CD4-positive, alpha-beta memory T cell (primary cell): ENCODE measurements around the gene GNAZ. TPM values are rescaled to one million over a fixed set of nuclear protein-coding genes. Genes with fewer than 3 reads are reported as not detected.

ENCODE experiments used
- CTCF ChIA-PET: fragments of 350-600 bp; sonication (Branson Sonifier 250); formaldehyde crosslinking; loops from one replicate; lab custom pipeline; 2021; ENCODE audit warnings: inconsistent platforms; ENCODE audit not compliant: partially characterized antibody; lab: Charles Lee
- POLR2A ChIA-PET: fragments of 350-600 bp; sonication (Branson Sonifier 250); formaldehyde crosslinking; loops from one replicate; lab custom pipeline; 2021; ENCODE audit not compliant: partially characterized antibody; lab: Charles Lee
- DNase-seq, 5 donors: peaks; one replicate each; pipeline versions ENCODE4 v3.0.0 to v3.0.0-alpha.2; 2020 to 2022; ENCODE audit warnings: mixed read lengths in 1 of 5
- H3K27ac ChIP-seq: one replicate; pipeline ENCODE4 v1.7.0; 2013; ENCODE audit warnings: low read depth, low read length
- H3K27me3 ChIP-seq: 2 replicates; pipeline ENCODE4 v1.7.0; 2013; ENCODE audit warnings: mild to moderate bottlenecking, low read length, moderate library complexity; ENCODE audit not compliant: insufficient read depth
- H3K36me3 ChIP-seq: 2 replicates; pipeline ENCODE4 v1.7.0; 2013; ENCODE audit warnings: mild to moderate bottlenecking, low read length, moderate library complexity; ENCODE audit not compliant: insufficient read depth
- H3K4me1 ChIP-seq: 2 replicates; pipeline ENCODE4 v1.7.0; 2013; ENCODE audit warnings: mild to moderate bottlenecking, low read length, moderate library complexity; ENCODE audit not compliant: insufficient read depth
- H3K4me3 ChIP-seq, 2 donors: one replicate each; pipeline ENCODE4 v1.7.0; 2013; ENCODE audit warnings: low read length in 2 of 2, mild to moderate bottlenecking in 1 of 2
- H3K9me3 ChIP-seq, 2 donors: one replicate each; pipeline ENCODE4 v1.7.0; 2013; ENCODE audit warnings: low read length in 2 of 2, control low read depth in 1 of 2; ENCODE audit not compliant: control insufficient read depth in 1 of 2
- H3K27ac Mint-ChIP-seq, 7 donors: one replicate each; pipeline ENCODE4 v1.8.0; 2020 to 2021; ENCODE audit warnings: mixed read lengths in 7 of 7, mild to moderate bottlenecking in 6 of 7, inconsistent platforms in 3 of 7, moderate library complexity in 3 of 7
- H3K27me3 Mint-ChIP-seq, 2 donors: one replicate each; pipeline ENCODE4 v1.8.0; 2020 to 2021; ENCODE audit warnings: mixed read lengths in 2 of 2
- H3K36me3 Mint-ChIP-seq, 2 donors: one replicate each; pipeline ENCODE4 v1.8.0; 2020 to 2021; ENCODE audit warnings: mixed read lengths in 2 of 2, inconsistent platforms in 1 of 2, mild to moderate bottlenecking in 1 of 2
- H3K4me1 Mint-ChIP-seq, 4 donors: one replicate each; pipeline ENCODE4 v1.8.0; 2020 to 2021; ENCODE audit warnings: mixed read lengths in 4 of 4, mild to moderate bottlenecking in 1 of 4
- H3K4me3 Mint-ChIP-seq, 8 donors: one replicate each; pipeline ENCODE4 v1.8.0; 2020 to 2021; ENCODE audit warnings: mixed read lengths in 8 of 8, mild to moderate bottlenecking in 7 of 8, moderate library complexity in 6 of 8, inconsistent platforms in 3 of 8
- H3K9me3 Mint-ChIP-seq, 8 donors: one replicate each; pipeline ENCODE4 v1.8.0; 2020 to 2021; ENCODE audit warnings: mixed read lengths in 8 of 8, mild to moderate bottlenecking in 5 of 8, inconsistent platforms in 3 of 8, moderate library complexity in 1 of 8
- intact Hi-C: fragments of 100-400 bp; cut with micrococcal nuclease; formaldehyde crosslinking; loops from one replicate; pipeline ENCODE4 v1.15.1; 2023
- polyA plus RNA-seq, 2 donors: library from polyadenylated mRNA; unstranded; fragments of 300-500 nt; fragmentation: Illumina TruSeq; gene quantifications; one replicate each; pipeline ENCODE4 v1.2.3, GENCODE V29; 2021
- total RNA-seq, 2 experiments: library from RNA; stranded (reverse); gene quantifications; one replicate each; pipeline ENCODE4 v1.2.3, GENCODE V29; 2021

The GNAZ gene
- total and polyA plus RNA-seq, 4 experiments from 2014 or later, result 0.05 to 0.76 (median 0.36) TPM; not detected in 1

DNA sequence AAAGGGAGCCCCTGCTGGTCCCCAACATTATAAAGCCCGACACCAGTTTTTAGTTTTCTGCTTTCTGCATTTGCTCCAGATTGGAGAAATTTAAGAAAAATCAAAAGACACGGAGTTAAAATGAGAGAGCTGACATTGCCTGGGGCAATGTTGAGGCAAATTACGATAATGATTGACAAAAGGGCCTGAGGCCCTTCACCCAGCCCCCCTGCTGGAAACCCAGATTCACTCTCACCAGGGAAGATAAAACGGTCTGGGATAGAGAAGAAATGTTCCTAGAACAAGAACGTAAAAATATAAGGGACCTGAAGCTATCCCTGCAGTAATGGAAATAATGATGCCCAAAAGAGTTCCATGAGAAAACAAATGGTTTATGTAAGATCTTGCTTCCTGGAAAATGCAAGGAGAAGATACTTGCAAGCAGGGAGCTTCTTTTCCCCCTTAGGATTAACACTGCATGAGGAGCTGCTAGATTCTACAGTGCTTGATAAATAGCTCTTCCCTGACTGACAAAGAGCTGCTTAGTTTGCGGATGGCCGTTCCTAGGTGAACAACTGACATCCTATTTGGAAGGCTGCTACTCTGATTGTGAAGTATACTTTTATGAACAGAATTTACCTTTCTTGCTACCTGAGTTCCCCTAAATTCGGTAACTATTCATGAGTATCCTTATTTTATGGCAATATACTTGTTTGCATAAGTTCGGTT is 40.6 kb upstream of the GNAZ start:
- Histone ChIP-seq H3K4me1 (no peaks in the 10 kb centered on the region), H3K27ac (no peak overlapping the region), H3K9me3 (no peaks in the 10 kb centered on the region), H3K27me3 (no peaks in the 10 kb centered on the region), H3K36me3 (no peaks in the 10 kb centered on the region), H3K4me3 (no peak overlapping the region)
- ChIA-PET POLR2A (no interaction called here), CTCF (no interaction called here)
- H3K4me3 Mint-ChIP-seq, result no peak overlapping the region
- H3K27me3 Mint-ChIP-seq, result peaks cover 1 to 5% of the 10 kb centered on the region in 2 donors
- DNase-seq, result no peak
- H3K27ac Mint-ChIP-seq, result no peak overlapping the region
- no peaks in the 10 kb centered on the region for H3K4me1 Mint-ChIP-seq
- H3K9me3 Mint-ChIP-seq, result no peaks in the 10 kb centered on the region
- H3K36me3 Mint-ChIP-seq, result no peaks in the 10 kb centered on the region
- intact Hi-C loops, result no loop called here

DNA sequence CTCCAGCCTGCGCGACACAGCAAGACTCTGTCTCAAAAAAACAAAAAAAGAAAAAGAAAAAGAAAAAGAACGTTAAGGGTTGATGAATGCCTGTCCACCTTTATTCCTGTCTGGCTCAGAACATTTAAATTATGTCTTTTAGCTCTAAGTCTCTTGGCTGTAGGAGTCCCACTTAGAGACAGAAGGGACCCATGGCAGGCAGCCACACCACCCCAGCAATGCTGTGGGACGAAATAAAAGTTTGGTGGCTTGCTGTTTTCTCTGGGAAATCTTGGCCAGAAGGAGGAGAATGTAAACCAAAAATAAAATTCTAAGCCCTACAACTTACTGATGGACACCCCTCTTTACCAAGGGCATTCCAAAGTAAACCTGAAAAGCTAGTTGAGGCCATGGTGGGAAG is 38.9 kb upstream of the GNAZ start:
- Histone ChIP-seq H3K36me3 (no peaks in the 10 kb centered on the region), H3K27me3 (no peaks in the 10 kb centered on the region), H3K4me1 (no peaks in the 10 kb centered on the region), H3K4me3 (no peak overlapping the region), H3K9me3 (no peaks in the 10 kb centered on the region), H3K27ac (no peak overlapping the region)
- intact Hi-C loops, result no loop called here
- no peak for DNase-seq
- Mint-ChIP-seq H3K27me3 (peaks cover 4 to 8% of the 10 kb centered on the region in 2 donors), H3K9me3 (no peaks in the 10 kb centered on the region), H3K27ac (no peak overlapping the region), H3K4me3 (no peak overlapping the region), H3K4me1 (peaks cover 0 to 1% (median 0%) of the 10 kb centered on the region in 4 donors), H3K36me3 (no peaks in the 10 kb centered on the region)
- POLR2A ChIA-PET, result no interaction called here
- CTCF ChIA-PET, result no interaction called here

GRCh38 chr22:23031786-23032185 is 38.5 kb upstream of the GNAZ start:
- Mint-ChIP-seq H3K27me3 (peaks cover 4 to 8% of the 10 kb centered on the region in 2 donors), H3K9me3 (no peaks in the 10 kb centered on the region), H3K27ac (no peak overlapping the region), H3K4me1 (peaks cover 0 to 1% (median 0%) of the 10 kb centered on the region in 4 donors), H3K4me3 (no peak overlapping the region), H3K36me3 (no peaks in the 10 kb centered on the region)
- POLR2A ChIA-PET, result no interaction called here
- H3K27ac ChIP-seq, result no peak overlapping the region
- intact Hi-C loops, result no loop called here
- DNase-seq, result no peak
- H3K4me1 ChIP-seq, result no peaks in the 10 kb centered on the region
- H3K4me3 ChIP-seq, result no peak overlapping the region
- CTCF ChIA-PET, result no interaction called here
- no peaks in the 10 kb centered on the region for H3K27me3 ChIP-seq
- no peaks in the 10 kb centered on the region for H3K36me3 ChIP-seq
- no peaks in the 10 kb centered on the region for H3K9me3 ChIP-seq

GRCh38 chr22:23032658-23033057 is 37.7 kb upstream of the GNAZ start:
- POLR2A ChIA-PET, result no interaction called here
- H3K27ac Mint-ChIP-seq, result no peak overlapping the region
- H3K27me3 ChIP-seq, result no peaks in the 10 kb centered on the region
- H3K36me3 Mint-ChIP-seq, result no peaks in the 10 kb centered on the region
- CTCF ChIA-PET, result no interaction called here
- intact Hi-C loops, result no loop called here
- no peak overlapping the region for H3K4me3 ChIP-seq
- H3K36me3 ChIP-seq, result no peaks in the 10 kb centered on the region
- no peaks in the 10 kb centered on the region for H3K9me3 Mint-ChIP-seq
- H3K27me3 Mint-ChIP-seq, result peaks cover 4 to 11% of the 10 kb centered on the region in 2 donors
- H3K9me3 ChIP-seq, result no peaks in the 10 kb centered on the region
- peaks cover 0 to 1% (median 0%) of the 10 kb centered on the region in 4 donors for H3K4me1 Mint-ChIP-seq
- DNase-seq, result no peak
- H3K27ac ChIP-seq, result no peak overlapping the region
- no peak overlapping the region for H3K4me3 Mint-ChIP-seq
- no peaks in the 10 kb centered on the region for H3K4me1 ChIP-seq

GRCh38 chr22:23033116-23033905 is 37.0 kb upstream of the GNAZ start:
- Mint-ChIP-seq H3K4me3 (no peak overlapping the region), H3K27ac (no peak overlapping the region), H3K27me3 (peaks cover 9 to 15% of the 10 kb centered on the region in 2 donors), H3K9me3 (no peaks in the 10 kb centered on the region), H3K4me1 (peaks cover 0 to 1% (median 0%) of the 10 kb centered on the region in 4 donors), H3K36me3 (no peaks in the 10 kb centered on the region)
- Histone ChIP-seq H3K4me1 (no peaks in the 10 kb centered on the region), H3K36me3 (no peaks in the 10 kb centered on the region), H3K27ac (no peak overlapping the region), H3K27me3 (no peaks in the 10 kb centered on the region), H3K4me3 (no peak overlapping the region), H3K9me3 (no peaks in the 10 kb centered on the region)
- intact Hi-C loops, result no loop called here
- ChIA-PET CTCF (interaction anchor here (1.3 kb wide), 1 partner anchor 367 kb away, joined by 3 read pairs; no protein-coding TSS in a partner anchor), POLR2A (no interaction called here)
- DNase-seq, result no peak

DNA sequence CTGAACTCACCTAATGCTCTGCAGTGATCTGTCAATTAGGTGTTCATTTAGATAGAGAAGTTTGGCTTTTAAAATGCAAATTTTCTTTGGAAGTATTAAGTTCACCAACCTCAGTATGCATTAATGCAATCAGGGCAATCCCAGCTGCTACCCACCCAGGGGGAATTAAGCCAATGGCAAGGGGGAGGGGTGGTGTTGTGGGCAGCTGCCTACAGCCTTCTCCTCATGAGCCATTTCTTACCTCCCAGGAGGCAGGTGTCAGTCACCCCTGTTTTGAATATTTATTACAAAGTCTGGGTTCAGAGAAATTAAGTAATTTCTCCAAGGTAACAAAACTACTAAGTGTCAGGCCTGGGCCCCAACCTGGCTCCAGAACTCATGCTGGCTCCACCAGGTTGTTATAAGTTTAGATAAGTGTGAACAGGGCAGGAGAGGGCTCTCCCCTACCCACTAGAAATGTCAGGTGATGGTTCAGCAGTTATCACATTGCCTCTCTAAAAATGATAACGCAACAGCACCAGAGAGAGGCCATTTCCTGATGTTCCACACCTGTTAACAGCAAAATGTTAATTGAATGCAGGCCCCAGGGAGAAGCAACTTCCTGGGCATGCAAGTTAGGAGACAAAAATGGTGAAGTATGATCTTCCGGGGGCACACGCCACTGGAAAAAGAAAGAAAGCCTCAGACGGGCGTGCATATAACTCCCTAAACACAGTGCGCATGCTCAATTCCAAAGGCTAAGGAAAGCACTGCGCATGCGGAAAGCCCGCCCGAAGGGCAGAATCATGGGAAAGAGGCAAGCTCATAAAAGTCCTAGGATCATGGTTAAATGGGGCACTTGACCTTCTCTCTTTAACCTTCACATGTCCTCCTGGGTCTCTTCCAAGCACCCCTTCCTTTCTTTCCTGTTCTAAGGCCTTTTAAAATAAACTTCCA is 35.4 kb upstream of the GNAZ start:
- Mint-ChIP-seq H3K27me3 (peaks cover 10 to 17% of the 10 kb centered on the region in 2 donors), H3K36me3 (no peaks in the 10 kb centered on the region), H3K27ac (no peak overlapping the region), H3K9me3 (no peaks in the 10 kb centered on the region), H3K4me1 (peaks cover 0 to 1% (median 0%) of the 10 kb centered on the region in 4 donors), H3K4me3 (no peak overlapping the region)
- Histone ChIP-seq H3K9me3 (no peaks in the 10 kb centered on the region), H3K4me3 (no peak overlapping the region), H3K27me3 (no peaks in the 10 kb centered on the region), H3K36me3 (no peaks in the 10 kb centered on the region), H3K27ac (no peak overlapping the region), H3K4me1 (no peaks in the 10 kb centered on the region)
- intact Hi-C loops, result no loop called here
- CTCF ChIA-PET, result interaction anchor here (1.3 kb wide), 1 partner anchor 369 kb away, joined by 3 read pairs; no protein-coding TSS in a partner anchor
- no peak for DNase-seq
- POLR2A ChIA-PET, result no interaction called here
